Heart left ventricle (tissue), 16 donors: ENCODE results near the gene ADGB. TPM values are rescaled to one million over a fixed set of nuclear protein-coding genes. Genes with fewer than 3 reads are reported as not detected.

Experiments
- ATAC-seq, 4 donors: fragments of 200-7000 bp; cut with Tn5 transposase; one replicate each; pipeline ENCODE4 v1.9.1; 2020 to 2022; ENCODE audit warnings: moderate library complexity in 4 of 4, mild to moderate bottlenecking in 3 of 4, moderate number of reproducible peaks in 1 of 4
- DNase-seq, 5 donors: peaks; one replicate each; pipeline ENCODE4 v3.0.0-alpha.2; 2020
- H3K27ac ChIP-seq, 12 donors: fragments of 200-600 bp; sonication (generic) in 4 of 12; one replicate each; pipeline versions ENCODE4 v1.5.0 to v1.8.0; 2016 to 2022; ENCODE audit warnings: mild to moderate bottlenecking in 2 of 12
- H3K27me3 ChIP-seq, 9 donors: fragments of 200-600 bp; sonication (generic) in 2 of 9; one replicate each; pipeline versions ENCODE4 v1.5.1 to v1.8.0; 2016 to 2022; ENCODE audit warnings: mild to moderate bottlenecking in 3 of 9
- H3K36me3 ChIP-seq, 9 donors: fragments of 200-600 bp; sonication (generic) in 2 of 9; one replicate each; pipeline versions ENCODE4 v1.5.0 to v1.8.0; 2018 to 2022; ENCODE audit warnings: mild to moderate bottlenecking in 2 of 9
- H3K4me1 ChIP-seq, 12 donors: fragments of 200-600 bp; sonication (generic) in 4 of 12; one replicate each; pipeline versions ENCODE4 v1.5.0 to v1.8.0; 2016 to 2022; ENCODE audit warnings: mild to moderate bottlenecking in 3 of 12
- H3K4me3 ChIP-seq, 12 donors: fragments of 200-600 bp; sonication (generic) in 4 of 12; one replicate each; pipeline versions ENCODE4 v1.5.0 to v1.8.0; 2017 to 2022; ENCODE audit warnings: mild to moderate bottlenecking in 9 of 12, moderate library complexity in 4 of 12
- H3K9me3 ChIP-seq, 12 donors: fragments of 200-600 bp; sonication (generic) in 4 of 12; one replicate each; pipeline versions ENCODE4 v1.5.0 to v1.8.0; 2016 to 2022; ENCODE audit warnings: mild to moderate bottlenecking in 1 of 12
- CTCF ChIP-seq, 12 donors: fragments of 200-600 bp; sonication (generic) in 4 of 12; IDR thresholded peaks; one replicate each; pipeline versions ENCODE4 v1.5.0 to v1.8.0; 2018 to 2022; ENCODE audit warnings: antibody characterized with exemption in 12 of 12, mild to moderate bottlenecking in 5 of 12
- POLR2A ChIP-seq, 2 donors: fragments of 450-650 bp; IDR thresholded peaks; one replicate each; pipeline ENCODE4 v1.6.1; 2017; ENCODE audit warnings: antibody characterized with exemption in 2 of 2, mild to moderate bottlenecking in 2 of 2, moderate library complexity in 2 of 2
- WGBS, 4 donors: extraction: QIAGEN DNeasy Blood & Tissue Kit in 2 of 4; methylation state at CpG; one replicate each; pipeline versions ENCODE4 v1.1.5 to v1.1.7; 2013 to 2018; 5-methylcytosine and 5-hydroxymethylcytosine counted together
- intact Hi-C, 10 donors: fragments of 100-400 bp; cut with DNase I; formaldehyde crosslinking; loops; one replicate each; pipeline versions ENCODE4 v1.11.1 to v1.14.2; 2022
- polyA plus RNA-seq, 2 donors: library from polyadenylated mRNA; stranded (reverse); fragments of 200-250 nt; gene quantifications; one replicate each; pipeline ENCODE4 v1.2.3, GENCODE V29; 2013
- total RNA-seq, 9 donors: library from RNA; depleted of rRNA in 2 of 9; stranded (reverse); fragments of >200 nt in 2 of 9; fragmentation: NEBNext Ultra II Directional in 3 of 9; extraction: Animal tissue kit (Norgen Biotek cat#: 25700) in 3 of 9; gene quantifications; one replicate each; pipeline versions ENCODE4 v1.1.0 to v1.2.4, GENCODE V29; 2016 to 2023
- donor health status: ischemic (EF 13 %, LVEDD 7.1; RV severe dilation, severe dysfunction).
- donor health status: healthy with polysubstance abuse.
- donor health status: DM: no; HTN: yes; CAD: no.
- donor health status: DM: no; HTN: no; CAD: no.
- donor health status: ischemic (EF 25% LVEDD 6.9; RV normal size, moderate dysfunction).
- donor health status: ischemic (EF 25% LVEDD 5.7; RV mildly dilated, moderate dysfunction).
- donor health status: healthy.
- donor health status: DM: yes; HTN: yes; CAD: no.
- donor health status: ischemic (EF 35%, LVEDD 5.7; RV mildly dilated, moderate dysfunction).
- donor health status: nonischemic (EF 11% LVEDD 7.7; RV severe dilation, severe dysfunction).
- donor health status: DM: yes; HTN: yes; CAD: no.
- donor health status: PGD.
- donor health status: ischemic (EF 29% LVEDD 5.4; RV normal size, mild dysfunction).
- donor health status: nonischemic (EF 23%, LVEDD 6.1; RV moderate dilation, normal function).

The ADGB gene
- total and polyA plus RNA-seq, 11 donors, result not detected

GRCh38 chr6:146693342-146693741, 94.6 kb downstream of the ADGB start:
- DNase-seq (no peak), ATAC-seq (no peak)
- no peak overlapping the region for H3K4me3 ChIP-seq
- H3K9me3 ChIP-seq, result no peaks in the 10 kb centered on the region
- intact Hi-C loops, result loop anchor here in 4 of 10 donors (10.0 kb wide), 3 partner anchors 149 to 759 kb away; partner anchors contain the start of gene RAB32 (in 3 of the 4)
- H3K4me1 ChIP-seq, result no peaks in the 10 kb centered on the region
- WGBS, 4 donors, result 85 to 93% (median 87%) methylated on average over 4 of the region's 4 CpGs
- no peak overlapping the region for H3K27ac ChIP-seq
- TF ChIP-seq POLR2A (IDR thresholded peaks at IDR 0.05), result no peak
- TF ChIP-seq CTCF (IDR thresholded peaks at IDR 0.05), result no peak
- H3K36me3 ChIP-seq, result no peaks in the 10 kb centered on the region
- H3K27me3 ChIP-seq, result no peaks in the 10 kb centered on the region

GRCh38 chr6:146697921-146698320, 99.1 kb downstream of the ADGB start:
- no peak overlapping the region for H3K4me3 ChIP-seq
- intact Hi-C loops, result loop anchor here in 7 of 10 donors (5.0 to 10.0 kb wide), 7 partner anchors 153 to 771 kb away; partner anchors contain the start of gene RAB32 (in 5 of the 7)
- ATAC-seq (no peak), DNase-seq (no peak)
- no peaks in the 10 kb centered on the region for H3K27me3 ChIP-seq
- H3K4me1 ChIP-seq, result peaks cover 0 to 3% (median 0%) of the 10 kb centered on the region in 12 donors
- TF ChIP-seq CTCF (IDR thresholded peaks at IDR 0.05), result no peak
- TF ChIP-seq POLR2A (IDR thresholded peaks at IDR 0.05), result no peak
- WGBS, 4 donors, result 84 to 94% (median 88%) methylated on average over 2 of the region's 2 CpGs
- no peaks in the 10 kb centered on the region for H3K36me3 ChIP-seq
- no peaks in the 10 kb centered on the region for H3K9me3 ChIP-seq
- H3K27ac ChIP-seq, result no peak overlapping the region

- H3K27me3 ChIP-seq, result no peaks in the 10 kb centered on the region
These were observed 101.4 kb downstream of the ADGB start for GRCh38 chr6:146700078-146700686.

More at GRCh38 chr6:146700078-146700686, 101.4 kb downstream of the ADGB start:
- DNase-seq (peak in 4 of 5 donors; percentile 66 to 80 (median 74)), ATAC-seq (peak in 3 of 4 donors; percentile 65 to 69 (median 66))
- TF ChIP-seq CTCF (IDR thresholded peaks at IDR 0.05) (peak; percentile 59 to 86 (median 76)), POLR2A (IDR thresholded peaks at IDR 0.05) (no peak)
- Histone ChIP-seq H3K36me3 (no peaks in the 10 kb centered on the region), H3K27ac (no peak overlapping the region), H3K4me3 (no peak overlapping the region), H3K9me3 (peaks cover 0 to under 1% (median 0%) of the 10 kb centered on the region in 12 donors), H3K4me1 (peaks cover 0 to 3% (median 0%) of the 10 kb centered on the region in 12 donors)
- 21 to 26% (median 24%) methylated on average over 6 of the region's 6 CpGs for WGBS, 4 donors
- intact Hi-C loops, result loop anchor here in 5 of 10 donors (2.0 to 10.0 kb wide), 7 partner anchors 155 to 773 kb away; partner anchors contain the start of genes RAB32 (in 4 of the 5) and SHPRH (in 1 of the 5)
